Measurements from ENCODE around the gene S100A3.

GRCh38 chr1:153542956-153543711 is 5.9 kb downstream of the S100A3 start:
- TF ChIP-seq CTCF (IDR thresholded peaks at IDR 0.05) (no peak), POLR2A (IDR thresholded peaks at IDR 0.05) (no peak)

Data from right lobe of liver (tissue), 4 donors.